GM18505 (cell line): ENCODE data around the gene PCDH12.

ENCODE experiments used
- ATAC-seq: cut with Tn5 transposase; IDR thresholded peaks from one replicate; pipeline ENCODE4 v1.9.1; 2021; ENCODE audit not compliant: unreplicated experiment
- POLR2A ChIP-seq: IDR thresholded peaks from 4 replicates; pipeline ENCODE4 v1.6.1; 2011; ENCODE audit warnings: borderline replicate concordance; ENCODE audit not compliant: insufficient read depth, insufficient read length; ENCODE audit errors: extremely low read depth

The PCDH12 gene

GRCh38 chr5:141958113-141958512, at the start of gene PCDH12:
TSS of gene PCDH12 (minus strand) at chr5:141958202. CDS start at chr5:141957851, 351 bp downstream.
- TF ChIP-seq POLR2A = no peak
- ATAC-seq = no peak

- ATAC-seq = no peak
- TF ChIP-seq POLR2A = no peak
Observed at GRCh38 chr5:142007237-142007544, 49.2 kb upstream of the PCDH12 start.

GRCh38 chr5:142006363-142007236, 48.6 kb upstream of the PCDH12 start:
- ATAC-seq = no peak
- TF ChIP-seq POLR2A = no peak

GRCh38 chr5:142003266-142003800, 45.3 kb upstream of the PCDH12 start:
- ATAC-seq = no peak
- no peak for TF ChIP-seq POLR2A

- no peak for TF ChIP-seq POLR2A
- ATAC-seq = no peak
Observed at GRCh38 chr5:142000704-142001484, 42.9 kb upstream of the PCDH12 start.

- no peak for TF ChIP-seq POLR2A
- no peak for ATAC-seq
Observed at GRCh38 chr5:142000173-142000572, 42.2 kb upstream of the PCDH12 start.

- no peak for ATAC-seq
- TF ChIP-seq POLR2A = no peak
Observed at GRCh38 chr5:141997358-141997960, 39.5 kb upstream of the PCDH12 start.

GRCh38 chr5:141995656-141996055, 37.7 kb upstream of the PCDH12 start:
- ATAC-seq = no peak
- TF ChIP-seq POLR2A = no peak

GRCh38 chr5:141994511-141995136, 36.6 kb upstream of the PCDH12 start:
- ATAC-seq = no peak
- no peak for TF ChIP-seq POLR2A

GRCh38 chr5:141992349-141992963, 34.5 kb upstream of the PCDH12 start:
- TF ChIP-seq POLR2A = no peak
- no peak for ATAC-seq

GRCh38 chr5:141989720-141990119, 31.7 kb upstream of the PCDH12 start:
- no peak for TF ChIP-seq POLR2A
- no peak for ATAC-seq

GRCh38 chr5:141986072-141986471, 28.1 kb upstream of the PCDH12 start:
- no peak for TF ChIP-seq POLR2A
- ATAC-seq = no peak
